CD8-positive, alpha-beta memory T cell (primary cell): ENCODE measurements around the gene MSANTD2. TPM values are rescaled to one million over a fixed set of nuclear protein-coding genes. Genes with fewer than 3 reads are reported as not detected.

Experiments used
- CTCF ChIA-PET: fragments of 350-600 bp; sonication (Branson Sonifier 250); formaldehyde crosslinking; loops from one replicate; lab custom pipeline; 2021; ENCODE audit warnings: antibody characterized with exemption; lab: Charles Lee
- POLR2A ChIA-PET: fragments of 350-600 bp; sonication (Branson Sonifier 250); formaldehyde crosslinking; loops from one replicate; lab custom pipeline; 2021; ENCODE audit warnings: antibody characterized with exemption; lab: Charles Lee
- DNase-seq, 5 donors: peaks; one replicate each; pipeline versions ENCODE4 v3.0.0 to v3.0.0-alpha.2; 2020 to 2022; ENCODE audit warnings: mixed read lengths in 1 of 5
- H3K27ac ChIP-seq: one replicate; pipeline ENCODE4 v1.7.0; 2013; ENCODE audit warnings: low read depth, mild to moderate bottlenecking, low read length, moderate library complexity
- H3K27me3 ChIP-seq: 2 replicates; pipeline ENCODE4 v1.7.0; 2013; ENCODE audit warnings: low read length, mild to moderate bottlenecking; ENCODE audit not compliant: insufficient read depth, poor library complexity, severe bottlenecking
- H3K36me3 ChIP-seq: 2 replicates; pipeline ENCODE4 v1.7.0; 2013; ENCODE audit warnings: mild to moderate bottlenecking, low read length, moderate library complexity; ENCODE audit not compliant: insufficient read depth
- H3K4me1 ChIP-seq: 2 replicates; pipeline ENCODE4 v1.7.0; 2013; ENCODE audit warnings: mild to moderate bottlenecking, low read length, moderate library complexity; ENCODE audit not compliant: insufficient read depth
- H3K4me3 ChIP-seq: 2 replicates; pipeline ENCODE4 v1.7.0; 2013; ENCODE audit warnings: mild to moderate bottlenecking, low read length
- H3K9me3 ChIP-seq: 2 replicates; pipeline ENCODE4 v1.7.0; 2013; ENCODE audit warnings: mild to moderate bottlenecking, low read length
- H3K27ac Mint-ChIP-seq, 8 donors: one replicate each; pipeline ENCODE4 v1.8.0; 2020 to 2021; ENCODE audit warnings: mixed read lengths in 8 of 8, mild to moderate bottlenecking in 6 of 8, inconsistent platforms in 3 of 8, moderate library complexity in 3 of 8
- H3K27me3 Mint-ChIP-seq, 2 donors: one replicate each; pipeline ENCODE4 v1.8.0; 2020 to 2021; ENCODE audit warnings: mixed read lengths in 2 of 2, mild to moderate bottlenecking in 1 of 2, moderate library complexity in 1 of 2
- H3K36me3 Mint-ChIP-seq, 3 donors: one replicate each; pipeline ENCODE4 v1.8.0; 2020 to 2021; ENCODE audit warnings: mixed read lengths in 3 of 3, inconsistent platforms in 1 of 3, mild to moderate bottlenecking in 1 of 3
- H3K4me1 Mint-ChIP-seq, 3 donors: one replicate each; pipeline ENCODE4 v1.8.0; 2020 to 2021; ENCODE audit warnings: mixed read lengths in 3 of 3, inconsistent platforms in 1 of 3, mild to moderate bottlenecking in 1 of 3
- H3K4me3 Mint-ChIP-seq, 7 donors: one replicate each; pipeline ENCODE4 v1.8.0; 2020 to 2021; ENCODE audit warnings: mixed read lengths in 7 of 7, mild to moderate bottlenecking in 6 of 7, moderate library complexity in 4 of 7, inconsistent platforms in 2 of 7
- H3K9me3 Mint-ChIP-seq, 5 donors: one replicate each; pipeline ENCODE4 v1.8.0; 2020 to 2022; ENCODE audit warnings: mixed read lengths in 5 of 5, mild to moderate bottlenecking in 3 of 5, moderate library complexity in 2 of 5, inconsistent platforms in 1 of 5
- polyA plus RNA-seq: library from polyadenylated mRNA; unstranded; fragments of 300-500 nt; fragmentation: Illumina TruSeq; gene quantifications from one replicate; pipeline ENCODE4 v1.2.3, GENCODE V29; 2021
- total RNA-seq, 2 experiments: library from RNA; stranded (reverse); gene quantifications; one replicate each; pipeline ENCODE4 v1.2.3, GENCODE V29; 2021

Gene MSANTD2
- total and polyA plus RNA-seq, 3 experiments from 2014 or later = 4.4 to 13.2 (median 12.3) TPM

DNA sequence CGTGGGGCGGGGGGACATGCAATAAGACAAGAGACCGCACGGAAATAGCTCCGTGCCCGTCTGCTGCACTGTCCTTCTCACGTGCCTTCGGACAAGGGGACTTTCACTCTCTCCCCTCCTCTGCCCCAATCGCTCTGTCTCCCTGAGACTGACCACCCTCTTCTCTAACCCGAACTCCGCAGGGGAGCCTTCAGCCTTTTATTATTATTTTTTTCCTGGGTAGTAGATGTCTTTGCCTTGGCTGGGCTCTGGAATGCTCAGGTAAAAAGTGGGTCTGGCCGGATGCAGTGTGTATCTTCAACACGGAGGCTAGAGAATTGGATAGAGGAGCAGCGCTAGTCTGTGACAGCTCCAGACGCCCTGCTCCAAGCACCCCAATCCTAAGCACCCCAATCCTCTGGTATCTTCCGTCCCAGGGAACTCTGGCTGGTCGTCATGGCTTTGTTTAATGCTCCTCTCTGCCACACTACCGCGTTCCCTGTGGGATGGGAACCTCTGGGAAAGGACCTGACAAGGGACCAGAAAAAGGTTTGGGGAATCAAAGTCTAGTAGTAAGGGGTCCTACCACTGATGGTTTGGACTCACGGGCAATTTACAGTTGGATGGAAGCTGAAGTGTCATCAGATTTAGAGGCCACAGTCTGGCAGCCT is 39.9 kb upstream of the MSANTD2 start:
- no peak overlapping the region for H3K4me3 ChIP-seq
- H3K4me1 ChIP-seq = no peaks in the 10 kb centered on the region
- peaks cover 73% of the 10 kb centered on the region for H3K27me3 ChIP-seq
- Mint-ChIP-seq H3K4me3 (peak overlapping the region in 6 of 7 donors; percentile 6 to 73 (median 26)), H3K27ac (peak overlapping the region in 1 of 8 donors; percentile 48), H3K36me3 (no peaks in the 10 kb centered on the region), H3K4me1 (peaks cover 16 to 26% (median 16%) of the 10 kb centered on the region in 3 donors), H3K27me3 (peaks cover 64 to 80% of the 10 kb centered on the region in 2 donors), H3K9me3 (no peaks in the 10 kb centered on the region)
- DNase-seq = no peak
- CTCF ChIA-PET = interaction anchor here (0.9 to 10.4 kb wide), 5 partner anchors 26 to 196 kb away, joined by 3 to 105 read pairs (median 5); partner anchors contain the start of genes ROBO3, SIAE and SPA17
- no peaks in the 10 kb centered on the region for H3K9me3 ChIP-seq
- H3K36me3 ChIP-seq = no peaks in the 10 kb centered on the region
- no peak overlapping the region for H3K27ac ChIP-seq
- POLR2A ChIA-PET = interaction anchor here (0.5 kb wide), 1 partner anchor 40 kb away, joined by 4 read pairs; no protein-coding TSS in a partner anchor

- Mint-ChIP-seq H3K4me3 (peak overlapping the region in 4 of 7 donors; percentile 15 to 73 (median 44)), H3K4me1 (peaks cover 13 to 24% (median 16%) of the 10 kb centered on the region in 3 donors), H3K36me3 (no peaks in the 10 kb centered on the region), H3K27me3 (peaks cover 57 to 72% of the 10 kb centered on the region in 2 donors), H3K27ac (no peak overlapping the region), H3K9me3 (no peaks in the 10 kb centered on the region)
- H3K9me3 ChIP-seq = no peaks in the 10 kb centered on the region
- no peak overlapping the region for H3K27ac ChIP-seq
- H3K27me3 ChIP-seq = peaks cover 65% of the 10 kb centered on the region
- CTCF ChIA-PET = interaction anchor here (0.6 to 10.4 kb wide), 8 partner anchors 26 to 195 kb away, joined by 3 to 105 read pairs (median 6); partner anchors contain the start of genes ROBO3, SIAE and SPA17
- H3K4me1 ChIP-seq = no peaks in the 10 kb centered on the region
- no peaks in the 10 kb centered on the region for H3K36me3 ChIP-seq
- no peak overlapping the region for H3K4me3 ChIP-seq
- DNase-seq = no peak
- POLR2A ChIA-PET = interaction anchor here (0.5 kb wide), 1 partner anchor 39 kb away, joined by 4 read pairs; no protein-coding TSS in a partner anchor
These were observed 39.1 kb upstream of the MSANTD2 start for GRCh38 chr11:124839128-124839971.

DNA sequence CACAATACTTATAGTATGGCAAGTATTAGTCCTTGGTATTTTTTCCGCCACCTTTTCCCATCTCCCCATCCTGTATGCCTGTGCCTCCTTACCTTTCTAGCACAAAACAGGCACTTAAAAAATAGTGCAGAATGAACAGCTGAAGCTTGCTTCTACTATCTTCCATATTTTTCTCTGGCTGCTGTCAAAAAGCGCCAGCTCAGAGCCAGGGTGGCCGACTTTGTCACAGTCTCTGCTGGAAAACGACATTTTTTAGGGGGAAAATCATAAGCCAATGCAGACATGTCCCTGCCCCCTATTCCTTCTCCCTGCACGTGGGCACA is 38.6 kb upstream of the MSANTD2 start:
- H3K27me3 ChIP-seq = peaks cover 60% of the 10 kb centered on the region
- no peak overlapping the region for H3K4me3 ChIP-seq

GRCh38 chr11:124837491-124837856 is 37.3 kb upstream of the MSANTD2 start:
- Mint-ChIP-seq H3K36me3 (no peaks in the 10 kb centered on the region), H3K4me3 (peak overlapping the region in 1 of 7 donors; percentile 58), H3K27ac (no peak overlapping the region), H3K27me3 (peaks cover 58 to 69% of the 10 kb centered on the region in 2 donors), H3K9me3 (no peaks in the 10 kb centered on the region), H3K4me1 (peaks cover 13 to 20% (median 16%) of the 10 kb centered on the region in 3 donors)
- Histone ChIP-seq H3K4me1 (no peaks in the 10 kb centered on the region), H3K27ac (no peak overlapping the region), H3K9me3 (no peaks in the 10 kb centered on the region), H3K27me3 (peaks cover 47% of the 10 kb centered on the region), H3K4me3 (no peak overlapping the region), H3K36me3 (no peaks in the 10 kb centered on the region)
- CTCF ChIA-PET = interaction anchor here (1.0 to 10.4 kb wide), 15 partner anchors 13 to 197 kb away, joined by 3 to 105 read pairs (median 6); partner anchors contain the start of genes MSANTD2, SIAE and SPA17
- POLR2A ChIA-PET = interaction anchor here (0.8 to 1.0 kb wide), 2 partner anchors 45 to 164 kb away, joined by 3 to 4 read pairs; partner anchors contain the start of genes SIAE and SPA17
- DNase-seq = no peak

More for the DNA sequence above, 38.6 kb upstream of the MSANTD2 start:
- Histone ChIP-seq H3K9me3 (no peaks in the 10 kb centered on the region), H3K27ac (no peak overlapping the region), H3K36me3 (no peaks in the 10 kb centered on the region), H3K4me1 (no peaks in the 10 kb centered on the region)
- H3K36me3 Mint-ChIP-seq = no peaks in the 10 kb centered on the region
- ChIA-PET CTCF (interaction anchor here (0.6 to 10.4 kb wide), 6 partner anchors 54 to 195 kb away, joined by 3 to 105 read pairs (median 8); partner anchors contain the start of genes SIAE and SPA17), POLR2A (no interaction called here)
- H3K4me3 Mint-ChIP-seq = peak overlapping the region in 2 of 7 donors; percentile 34 to 44
- H3K9me3 Mint-ChIP-seq = no peaks in the 10 kb centered on the region
- DNase-seq = no peak
- H3K27ac Mint-ChIP-seq = peak overlapping the region in 1 of 8 donors; percentile 0
- H3K4me1 Mint-ChIP-seq = peaks cover 13 to 24% (median 16%) of the 10 kb centered on the region in 3 donors
- H3K27me3 Mint-ChIP-seq = peaks cover 55 to 72% of the 10 kb centered on the region in 2 donors

DNA sequence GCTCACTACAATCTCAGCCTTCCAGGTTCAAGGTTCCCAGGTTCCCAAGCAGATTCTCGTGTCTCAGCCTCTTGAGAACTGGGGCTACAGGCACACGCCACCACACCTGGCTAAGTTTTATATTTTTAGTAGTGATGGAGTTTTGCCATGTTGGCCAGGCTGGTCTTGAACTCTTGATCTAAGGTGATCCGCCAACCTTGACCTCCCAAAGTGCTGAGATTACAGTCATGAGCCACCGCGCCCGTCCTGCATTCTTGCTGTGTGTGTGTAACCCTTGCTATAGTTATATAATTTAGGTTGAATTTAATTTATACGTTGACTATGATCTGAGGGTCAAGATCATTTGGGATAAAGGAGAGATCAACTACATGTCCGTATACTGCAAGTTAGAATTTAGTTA is 35.7 kb upstream of the MSANTD2 start:
- H3K4me3 Mint-ChIP-seq = peak overlapping the region in 6 of 7 donors; percentile 20 to 81 (median 69)
- no peaks in the 10 kb centered on the region for H3K36me3 ChIP-seq
- H3K27me3 Mint-ChIP-seq = peaks cover 48 to 62% of the 10 kb centered on the region in 2 donors
- H3K9me3 ChIP-seq = no peaks in the 10 kb centered on the region
- H3K27me3 ChIP-seq = peaks cover 34% of the 10 kb centered on the region
- ChIA-PET CTCF (interaction anchor here (1.0 to 10.4 kb wide), 18 partner anchors 28 to 196 kb away, joined by 3 to 105 read pairs (median 6); partner anchors contain the start of genes MSANTD2, SIAE and SPA17), POLR2A (interaction anchor here (0.9 kb wide), 1 partner anchor 167 kb away, joined by 3 read pairs; no protein-coding TSS in a partner anchor)
- H3K4me3 ChIP-seq = no peak overlapping the region
- no peak overlapping the region for H3K27ac ChIP-seq
- H3K36me3 Mint-ChIP-seq = no peaks in the 10 kb centered on the region
- no peaks in the 10 kb centered on the region for H3K4me1 ChIP-seq
- no peaks in the 10 kb centered on the region for H3K9me3 Mint-ChIP-seq
- no peak overlapping the region for H3K27ac Mint-ChIP-seq
- no peak for DNase-seq
- peaks cover 13 to 20% (median 16%) of the 10 kb centered on the region in 3 donors for H3K4me1 Mint-ChIP-seq

GRCh38 chr11:124834526-124835180 is 34.4 kb upstream of the MSANTD2 start:
- POLR2A ChIA-PET = no interaction called here
- no peaks in the 10 kb centered on the region for H3K36me3 Mint-ChIP-seq

GRCh38 chr11:124832571-124832970 is 32.4 kb upstream of the MSANTD2 start:
- no peaks in the 10 kb centered on the region for H3K36me3 Mint-ChIP-seq
- CTCF ChIA-PET = interaction anchor here (1.6 to 10.4 kb wide), 2 partner anchors 161 to 189 kb away, joined by 6 to 105 read pairs; partner anchors contain the start of genes SIAE and SPA17

More at GRCh38 chr11:124834526-124835180, 34.4 kb upstream of the MSANTD2 start:
- peaks cover 8 to 13% (median 10%) of the 10 kb centered on the region in 3 donors for H3K4me1 Mint-ChIP-seq
- H3K4me3 Mint-ChIP-seq = no peak overlapping the region
- H3K27ac Mint-ChIP-seq = no peak overlapping the region
- H3K27me3 Mint-ChIP-seq = peaks cover 43 to 53% of the 10 kb centered on the region in 2 donors
- Histone ChIP-seq H3K9me3 (no peaks in the 10 kb centered on the region), H3K4me1 (no peaks in the 10 kb centered on the region), H3K27ac (no peak overlapping the region), H3K4me3 (no peak overlapping the region), H3K36me3 (no peaks in the 10 kb centered on the region), H3K27me3 (peaks cover 21% of the 10 kb centered on the region)
- DNase-seq = no peak
- CTCF ChIA-PET = interaction anchor here (0.8 to 10.4 kb wide), 2 partner anchors 71 to 163 kb away, joined by 3 to 105 read pairs; partner anchors contain the start of genes SIAE and SPA17
- no peaks in the 10 kb centered on the region for H3K9me3 Mint-ChIP-seq

More at GRCh38 chr11:124832571-124832970, 32.4 kb upstream of the MSANTD2 start:
- Histone ChIP-seq H3K36me3 (no peaks in the 10 kb centered on the region), H3K27me3 (peaks cover 5% of the 10 kb centered on the region), H3K4me1 (no peaks in the 10 kb centered on the region), H3K9me3 (no peaks in the 10 kb centered on the region), H3K27ac (no peak overlapping the region), H3K4me3 (no peak overlapping the region)
- POLR2A ChIA-PET = no interaction called here
- no peak overlapping the region for H3K4me3 Mint-ChIP-seq
- H3K9me3 Mint-ChIP-seq = no peaks in the 10 kb centered on the region
- DNase-seq = no peak
- H3K27ac Mint-ChIP-seq = peak overlapping the region in 1 of 8 donors; percentile 47
- H3K4me1 Mint-ChIP-seq = peaks cover 8 to 11% (median 10%) of the 10 kb centered on the region in 3 donors
- peaks cover 30 to 52% of the 10 kb centered on the region in 2 donors for H3K27me3 Mint-ChIP-seq
